Stimulated activated CD8-positive, alpha-beta memory T cell treated with anti-CD3 and anti-CD28 coated beads, Interleukin-7, amount 100 ng/mL, for 48 hours (primary cell): ENCODE measurements around the gene COX19.
"Not testable (repeated sequence)": the region's sequence is repeated elsewhere in the genome, so short reads cannot be mapped to it uniquely, and the experiment has no call there.

Experiments used
- DNase-seq, 2 donors: peaks; one replicate each; pipeline ENCODE4 v3.0.0-alpha.2; 2020; ENCODE audit warnings: low read depth in 1 of 2; ENCODE audit errors: extremely low read depth in 1 of 2

The COX19 gene

GRCh38 chr7:949021-949934 lies 26.1 kb downstream of the COX19 start:
- DNase-seq = no peak

DNA sequence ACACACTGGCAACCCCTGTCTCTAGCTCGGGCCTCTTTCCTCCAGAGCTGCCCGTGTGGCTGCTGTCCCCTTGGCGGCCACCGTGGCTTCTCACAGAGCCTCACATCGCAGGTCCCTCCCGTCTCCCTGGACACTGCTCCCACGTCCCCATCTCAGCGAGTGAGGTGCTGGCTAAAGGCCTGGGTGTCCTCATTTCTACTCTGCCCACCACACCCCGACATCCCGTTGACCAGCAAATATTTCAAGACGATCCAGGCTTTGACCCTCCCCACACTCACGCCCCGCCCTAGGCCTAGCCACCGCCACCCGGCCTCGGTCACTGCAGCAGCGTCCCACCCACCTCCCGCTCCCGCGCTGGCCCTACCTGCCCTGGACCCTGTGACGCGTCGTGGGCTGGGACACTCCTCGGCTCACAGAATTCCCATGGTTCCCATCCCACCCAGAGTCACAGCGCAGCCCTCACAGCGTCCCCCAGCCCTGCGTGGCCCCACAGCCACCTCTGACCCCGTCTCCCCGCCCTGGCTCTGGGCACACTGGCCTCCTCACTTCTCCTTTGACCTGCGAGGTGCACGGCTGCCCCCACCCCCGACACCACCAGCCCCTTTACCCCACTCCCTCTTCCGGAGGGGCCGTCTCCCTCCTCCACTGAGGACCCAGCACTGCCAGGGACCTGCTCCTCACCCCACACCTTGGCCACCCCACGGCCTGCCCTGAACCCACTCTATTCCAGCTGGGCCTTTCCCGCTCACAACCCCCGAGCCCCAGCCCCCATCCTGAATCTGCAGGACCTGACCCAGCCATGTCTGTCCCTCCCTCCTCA lies 27.7 kb downstream of the COX19 start:
- DNase-seq = no peak

DNA sequence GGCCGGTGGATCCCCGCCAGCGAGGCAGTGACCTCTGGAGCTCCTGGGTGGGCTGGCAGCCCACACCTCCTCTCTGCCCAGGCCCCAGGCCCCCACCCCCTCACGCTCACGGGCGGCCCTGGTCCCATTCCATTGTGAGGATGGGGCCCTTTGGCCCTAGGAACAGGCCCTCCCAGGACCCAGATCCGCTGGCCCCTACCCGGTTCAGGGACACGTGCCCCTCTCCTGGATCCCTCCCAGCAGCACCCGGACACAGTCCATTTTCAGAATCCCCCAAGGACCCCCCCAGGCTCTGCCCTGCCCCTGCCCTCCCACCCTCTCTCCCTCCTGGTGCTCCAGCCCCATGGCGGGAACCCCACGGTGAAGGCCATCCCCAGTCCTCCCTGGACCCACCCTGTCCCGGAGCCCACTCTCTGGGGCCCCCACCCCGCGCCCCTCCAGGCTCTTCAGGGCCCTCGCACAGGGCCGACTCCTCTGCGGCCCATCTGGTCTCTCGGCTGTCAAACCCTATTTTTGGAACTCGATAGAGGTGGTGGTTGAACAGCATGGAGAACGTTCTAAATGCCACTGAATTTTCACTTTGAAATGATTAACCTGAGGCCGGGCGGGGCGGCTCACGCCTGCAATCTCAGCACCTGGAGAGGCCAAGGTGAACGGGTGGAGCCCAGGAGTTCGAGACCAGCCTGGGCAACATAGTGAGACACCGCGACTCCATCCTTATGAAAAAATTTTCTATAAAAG lies 28.9 kb downstream of the COX19 start:
- DNase-seq = no peak

DNA sequence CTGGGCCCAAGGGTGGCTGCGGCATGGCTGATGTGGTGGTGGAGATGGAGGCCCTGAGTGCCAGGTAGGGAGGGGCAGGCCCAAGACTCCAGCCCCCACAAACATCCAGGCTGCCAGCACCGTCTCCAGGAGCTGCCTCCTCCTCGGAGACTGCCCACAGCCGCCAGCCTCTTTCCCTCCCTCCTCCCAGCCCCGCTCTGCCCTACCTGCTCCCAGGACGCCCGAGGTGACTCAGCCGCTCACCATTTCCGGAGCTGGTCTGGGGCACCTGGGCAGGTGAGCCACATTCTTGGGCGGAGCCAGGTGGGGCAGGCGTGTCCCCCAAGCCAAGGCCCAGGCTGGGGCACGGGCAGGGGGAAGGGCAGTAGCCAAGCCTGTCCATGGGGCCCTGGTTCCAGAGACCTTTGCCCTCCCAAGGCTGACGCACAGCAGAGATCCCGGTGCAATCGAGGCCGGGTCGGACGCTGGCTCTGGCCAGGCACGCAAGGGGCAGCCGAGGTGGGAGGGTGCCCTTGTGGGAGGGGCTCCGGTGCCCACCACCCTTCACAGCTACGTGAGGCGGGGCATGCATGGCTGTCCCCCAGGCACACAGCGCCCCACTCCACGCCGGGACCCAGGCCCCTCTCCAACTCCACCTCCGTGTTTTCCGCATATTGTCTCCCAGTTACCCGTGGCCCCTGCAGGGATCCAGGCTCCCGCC lies 29.6 kb downstream of the COX19 start:
- no peak for DNase-seq

DNA sequence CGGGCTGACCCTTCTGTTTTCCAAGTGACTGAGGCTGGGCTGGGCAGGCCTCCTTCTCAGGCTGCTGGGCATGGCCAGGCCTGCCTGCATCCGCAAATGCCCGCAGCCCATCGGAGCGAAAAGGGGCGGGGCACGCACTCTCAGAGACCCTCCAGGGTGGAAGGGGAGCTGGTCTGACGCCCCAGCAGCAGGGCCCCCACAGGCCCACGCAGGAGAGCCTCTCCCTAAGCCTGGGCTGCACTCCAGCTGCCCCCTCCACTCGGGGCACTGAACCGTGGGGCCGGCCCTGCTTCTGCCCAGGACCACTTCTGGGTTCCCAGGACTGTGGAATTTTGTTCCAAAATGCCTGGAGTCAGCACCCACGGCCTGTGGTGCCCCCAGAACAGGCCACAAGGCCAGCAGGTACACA lies 30.2 kb downstream of the COX19 start:
- no peak for DNase-seq

DNA sequence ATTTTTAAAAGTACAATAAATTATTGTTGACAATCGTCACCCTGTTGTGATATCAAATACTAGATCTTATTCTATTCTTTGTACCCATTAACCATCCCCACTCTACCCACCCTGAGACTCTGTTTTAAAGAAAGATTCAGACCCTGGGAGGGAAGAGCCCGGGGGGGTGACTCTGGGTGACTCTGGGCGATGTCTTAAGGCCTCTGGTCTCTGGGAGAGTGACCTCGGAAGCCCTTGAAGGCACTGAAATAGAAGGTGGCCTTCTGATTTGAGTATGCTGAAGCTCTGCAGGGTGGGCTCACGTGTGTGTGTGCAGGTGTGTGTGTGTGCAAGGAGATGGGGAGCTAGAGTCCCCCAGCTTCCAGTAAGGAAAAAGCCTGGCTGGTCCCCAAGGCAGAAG lies 30.6 kb downstream of the COX19 start:
- DNase-seq = no peak

DNA sequence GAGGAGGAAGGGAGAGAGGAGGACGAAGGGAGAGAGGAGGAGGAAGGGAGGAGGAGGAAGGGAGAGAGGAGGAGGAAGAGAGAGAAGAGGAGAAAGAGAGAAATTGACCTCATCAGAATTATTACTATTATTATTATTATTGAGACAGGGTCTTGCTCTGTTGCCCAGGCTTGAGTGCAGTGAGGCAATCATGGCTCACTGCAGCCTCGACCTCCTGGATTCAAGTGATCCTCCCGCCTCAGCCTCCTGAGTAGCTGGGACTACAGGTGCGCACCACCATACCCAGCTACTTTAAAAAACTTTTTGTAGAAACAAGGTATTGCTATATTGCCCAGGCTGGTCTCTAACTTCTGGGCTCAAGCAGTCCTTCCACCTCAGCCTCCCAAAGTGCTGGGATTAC lies 31.6 kb downstream of the COX19 start:
- not testable (repeated sequence) for DNase-seq

- no peak for DNase-seq
Observed at GRCh38 chr7:940599-941408, 34.5 kb downstream of the COX19 start.

- DNase-seq = no peak
Observed at GRCh38 chr7:939843-940242, 35.5 kb downstream of the COX19 start.

- no peak for DNase-seq
Observed at GRCh38 chr7:938546-939185, 36.7 kb downstream of the COX19 start.

DNA sequence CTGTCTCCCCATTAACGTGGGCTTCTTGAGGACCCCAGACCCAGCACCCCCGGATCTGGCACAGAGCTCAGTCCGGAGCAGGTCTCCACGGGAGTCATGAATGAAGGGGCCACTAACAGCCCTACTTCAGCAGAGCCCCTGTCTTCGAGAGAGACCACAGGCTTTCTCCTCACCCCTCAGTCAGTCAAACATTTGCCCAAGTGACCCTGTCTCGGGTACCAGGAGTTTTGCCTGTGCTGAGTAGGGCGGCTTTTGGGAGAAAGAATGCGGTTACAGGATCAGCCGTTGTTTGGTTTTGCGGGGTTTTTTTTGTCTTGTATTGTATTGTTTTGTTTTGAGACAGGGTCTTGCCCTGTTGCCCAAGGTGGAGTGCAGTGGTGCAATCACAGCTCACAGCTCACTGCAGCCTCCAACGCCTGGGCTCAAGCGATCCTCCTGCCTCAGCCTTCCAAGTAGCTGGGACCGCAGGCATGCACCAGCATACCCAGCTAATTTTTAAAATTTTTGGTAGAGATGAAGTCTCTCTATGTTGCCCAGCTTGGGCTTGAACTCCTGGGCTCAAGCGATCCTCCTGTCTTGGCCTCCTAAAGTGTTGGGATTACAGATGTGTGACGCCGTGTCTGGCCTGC lies 37.4 kb downstream of the COX19 start:
- DNase-seq = no peak

DNA sequence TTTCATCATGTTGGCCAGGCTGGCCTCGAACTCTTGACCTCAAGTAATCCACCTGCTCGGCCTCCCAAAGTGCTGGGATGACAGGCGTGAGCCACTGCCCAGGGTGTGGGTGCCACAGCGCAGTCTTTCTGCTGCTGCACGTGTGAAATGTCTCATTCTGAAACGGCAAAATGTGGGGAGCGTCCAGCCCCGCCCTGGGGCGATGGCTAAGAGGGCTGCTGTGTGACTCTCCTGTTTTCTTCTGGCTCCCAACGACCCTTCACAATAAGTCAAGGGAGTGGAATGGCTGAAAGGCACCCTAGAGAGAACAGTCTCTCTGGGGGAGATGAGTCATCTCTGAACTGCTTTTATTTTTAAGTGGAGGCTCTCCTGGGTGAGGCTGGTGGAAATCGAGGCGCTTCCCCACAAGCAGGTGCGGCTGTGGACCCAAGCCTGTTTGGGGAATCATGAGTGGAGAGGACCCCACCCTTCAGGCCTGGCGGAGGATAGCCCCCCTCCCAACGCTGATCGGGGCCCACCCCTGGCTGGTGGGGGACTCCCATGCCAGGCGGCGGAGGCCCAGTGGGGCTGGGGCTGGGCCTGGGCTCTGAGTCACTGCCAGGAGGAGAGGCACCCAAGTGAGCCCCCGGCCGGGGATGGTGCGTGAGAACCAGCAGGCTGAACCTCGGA lies 38.8 kb downstream of the COX19 start:
- peak in 1 of 2 donors; percentile 49 for DNase-seq

GRCh38 chr7:935874-936385 lies 39.4 kb downstream of the COX19 start:
- DNase-seq = no peak

DNA sequence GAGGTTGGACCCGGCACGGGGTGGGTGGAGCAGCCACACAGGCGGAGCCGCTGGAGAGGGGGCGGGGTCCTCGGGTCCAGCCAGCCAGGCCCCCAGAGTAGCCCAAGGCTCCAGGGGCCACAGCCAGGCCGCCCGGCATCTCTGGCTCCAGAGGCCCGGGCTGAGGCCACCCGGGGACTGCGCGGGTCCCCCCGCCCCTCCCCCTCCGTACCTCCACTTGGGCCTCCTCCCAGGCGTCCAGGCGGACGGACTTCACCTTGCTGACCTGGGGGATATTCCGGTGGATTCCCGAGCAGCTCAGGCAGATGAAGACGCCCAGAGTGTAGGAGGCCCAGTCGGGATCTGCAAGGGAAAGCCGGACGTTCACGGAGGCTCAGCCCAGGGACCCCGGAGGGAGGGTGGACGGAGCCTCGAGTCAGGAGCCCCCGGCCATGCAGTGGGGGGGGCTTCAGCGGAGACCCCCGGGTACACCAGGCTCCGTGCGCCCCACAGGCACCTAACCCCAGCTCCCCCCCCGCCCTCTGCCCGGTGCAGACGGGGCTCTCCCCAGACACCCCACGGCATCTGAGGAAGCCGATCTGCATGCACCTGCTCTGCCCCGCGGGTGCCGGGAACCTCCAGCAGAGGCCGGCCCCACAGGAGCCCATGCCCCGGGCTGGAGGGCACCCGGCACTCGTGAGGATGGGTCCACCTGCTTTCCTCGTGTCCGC lies 40.0 kb downstream of the COX19 start:
- no peak for DNase-seq

DNA sequence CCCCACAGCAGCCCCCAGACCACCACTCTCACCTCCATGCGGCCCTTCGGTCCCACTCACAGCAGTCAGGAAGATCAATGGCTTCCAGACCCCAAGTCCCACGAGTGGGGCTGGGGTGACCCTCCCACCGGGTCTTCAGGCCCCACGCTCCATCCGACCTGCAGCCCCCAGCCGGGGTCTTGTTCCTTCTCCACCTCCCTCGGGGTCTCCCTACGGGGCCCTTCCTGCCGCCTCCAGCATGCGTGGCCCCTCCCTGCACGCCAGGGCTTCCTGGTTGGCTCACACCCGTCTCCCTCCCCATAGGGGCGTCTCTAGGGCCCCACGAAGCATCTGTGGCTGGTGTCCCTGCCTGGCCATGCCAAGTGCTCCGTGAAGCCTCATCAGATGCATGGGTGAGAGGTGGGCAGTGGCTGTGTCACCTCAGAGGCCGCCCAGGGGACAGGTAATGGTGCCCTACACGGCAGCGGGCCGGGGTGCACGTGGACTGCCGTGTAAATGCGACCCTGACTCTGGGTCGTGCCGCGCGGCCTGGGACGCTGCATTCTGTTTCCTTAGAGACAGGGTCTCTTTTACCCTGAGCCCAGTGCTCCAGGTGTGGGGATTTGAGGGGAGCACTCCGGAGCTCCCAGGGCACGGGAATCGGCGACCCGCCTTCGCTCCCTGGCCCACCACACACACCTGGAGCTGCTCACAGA lies 40.7 kb downstream of the COX19 start:
- DNase-seq = no peak

DNA sequence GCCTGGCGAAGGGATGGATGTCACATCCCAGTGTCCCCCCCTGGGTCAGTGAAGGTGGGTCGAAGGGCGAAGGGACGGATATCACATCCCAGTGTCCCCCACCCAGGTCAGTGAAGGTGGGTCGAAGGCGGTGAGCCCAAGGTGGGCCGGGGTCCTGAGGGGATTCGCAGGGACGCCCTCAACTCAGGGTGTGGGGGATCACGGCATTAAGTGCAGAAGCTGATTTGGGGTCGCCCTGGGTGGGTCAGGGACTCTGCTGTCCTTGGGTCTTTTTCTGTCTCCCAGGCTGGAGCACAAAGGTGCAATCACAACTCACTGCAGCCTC lies 42.7 kb downstream of the COX19 start:
- no peak for DNase-seq
